T1000 (cell line): ENCODE data around the gene TST.

Experiments used
- DNase-seq: peaks from one replicate; lab custom pipeline; 2025; ENCODE audit warnings: mixed read lengths; lab: John Stamatoyannopoulos, UW

The TST gene

DNA sequence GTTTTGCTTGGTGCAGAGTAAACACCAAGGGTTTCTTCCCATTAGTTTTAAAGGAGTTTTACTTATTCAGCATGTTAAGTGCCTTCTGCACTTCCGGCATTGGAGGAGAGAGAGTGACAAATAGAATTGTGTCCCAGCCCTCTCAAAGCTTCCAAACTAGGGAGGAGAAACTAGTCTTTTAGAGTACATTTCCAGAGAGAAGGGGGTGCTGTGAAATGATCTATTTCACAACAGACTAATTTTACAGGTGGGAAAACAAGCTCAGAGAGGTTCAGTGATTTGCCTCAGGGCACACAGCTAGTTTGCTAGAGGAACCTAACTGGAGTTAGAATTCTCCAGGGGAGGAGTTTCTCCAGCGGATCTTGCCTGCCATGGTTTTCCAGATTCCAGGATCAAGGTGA, 12.9 kb upstream of the TST start:
- DNase-seq: no peak

DNA sequence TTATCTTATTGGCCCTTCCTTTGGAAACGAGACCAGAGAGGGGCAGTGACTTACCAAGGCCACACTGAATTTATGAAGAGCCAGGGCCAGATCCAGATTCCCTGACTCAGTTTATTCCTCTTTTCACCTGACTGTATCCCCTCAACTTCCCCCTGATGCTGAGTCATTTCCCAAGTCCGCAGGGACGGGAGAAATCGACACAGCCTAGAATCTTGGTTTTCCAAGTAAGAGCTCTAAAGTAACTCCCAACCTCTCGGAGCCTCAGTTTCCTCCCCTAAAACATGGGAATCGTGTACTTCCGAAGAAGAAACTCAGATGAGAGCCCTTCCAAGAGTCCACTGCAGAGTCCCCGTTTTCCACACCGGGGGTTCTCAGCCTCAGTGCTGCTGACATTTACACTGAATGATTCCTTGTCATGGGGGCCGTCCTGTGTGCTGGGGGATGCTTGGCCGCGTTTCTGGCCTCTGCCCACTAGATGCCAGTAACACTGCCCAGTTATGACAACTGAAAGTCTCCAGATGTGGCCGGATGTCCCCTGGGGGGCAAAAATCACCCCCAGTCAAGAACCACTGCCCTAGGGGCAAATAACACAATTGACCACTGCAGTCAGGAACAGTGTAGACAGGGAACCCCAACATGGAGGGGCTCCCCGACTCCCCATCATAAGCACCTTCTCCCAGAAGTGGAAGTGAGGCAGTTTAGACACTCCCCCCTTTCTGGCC, 11.5 kb upstream of the TST start:
- no peak for DNase-seq

DNA sequence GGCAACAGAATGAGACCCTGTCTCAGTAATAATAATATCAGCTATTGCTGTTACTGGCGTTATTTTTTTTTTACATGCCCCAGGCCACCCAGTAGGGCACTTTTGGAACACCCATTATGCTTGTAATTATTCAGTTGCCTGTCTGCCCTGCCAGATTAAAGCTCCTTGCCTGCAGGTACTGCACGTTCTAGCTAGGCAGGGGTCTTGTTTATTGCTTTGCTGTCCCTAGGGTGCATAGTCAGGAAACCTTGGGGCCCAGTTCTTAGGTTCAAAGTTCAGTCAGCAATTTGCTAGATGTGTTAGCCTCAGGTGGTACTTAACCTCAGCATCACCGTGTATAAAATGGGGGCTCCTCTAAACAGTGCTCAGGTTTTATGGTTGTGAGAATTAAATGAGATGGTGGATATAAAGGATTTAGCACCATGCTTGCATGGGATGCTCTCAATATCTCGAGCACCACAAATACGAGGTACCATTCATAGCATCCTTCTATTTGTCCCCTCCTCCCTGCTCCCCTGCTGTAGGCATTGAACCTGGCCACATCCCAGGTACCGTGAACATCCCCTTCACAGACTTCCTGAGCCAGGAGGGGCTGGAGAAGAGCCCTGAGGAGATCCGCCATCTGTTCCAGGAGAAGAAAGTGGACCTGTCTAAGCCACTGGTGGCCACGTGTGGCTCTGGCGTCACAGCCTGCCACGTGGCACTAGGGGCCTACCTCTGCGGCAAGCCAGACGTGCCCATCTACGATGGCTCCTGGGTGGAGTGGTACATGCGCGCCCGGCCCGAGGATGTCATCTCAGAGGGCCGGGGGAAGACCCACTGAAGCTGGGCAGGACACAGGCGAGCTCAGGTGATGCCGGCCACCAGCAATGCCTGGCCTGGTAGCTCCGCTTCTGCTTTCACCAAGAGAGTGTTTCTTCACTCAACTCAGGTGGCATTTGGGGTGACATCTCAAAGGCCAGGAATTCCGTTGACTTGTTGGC, 9.7 kb upstream of the TST start:
- no peak for DNase-seq

DNA sequence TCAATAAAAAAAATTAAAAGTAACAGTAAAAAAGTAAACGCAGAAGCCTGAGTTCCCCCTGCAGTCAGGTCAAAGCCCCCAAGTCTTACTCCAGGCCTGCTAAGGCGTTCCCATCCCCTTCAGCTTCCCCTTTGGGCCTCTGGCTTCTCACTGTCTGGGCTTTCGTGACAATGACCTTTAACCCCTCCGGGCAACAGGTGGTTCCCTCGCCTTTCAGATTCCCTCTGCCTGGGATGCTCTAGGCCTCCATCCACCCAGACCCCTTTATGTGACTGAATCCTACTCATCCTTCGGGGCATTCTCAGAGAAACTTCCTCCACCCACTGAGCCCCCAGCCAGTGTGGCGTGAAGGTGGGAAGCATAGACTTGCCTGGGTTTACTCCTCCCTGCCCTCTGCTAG, 8.3 kb upstream of the TST start:
- DNase-seq: no peak

DNA sequence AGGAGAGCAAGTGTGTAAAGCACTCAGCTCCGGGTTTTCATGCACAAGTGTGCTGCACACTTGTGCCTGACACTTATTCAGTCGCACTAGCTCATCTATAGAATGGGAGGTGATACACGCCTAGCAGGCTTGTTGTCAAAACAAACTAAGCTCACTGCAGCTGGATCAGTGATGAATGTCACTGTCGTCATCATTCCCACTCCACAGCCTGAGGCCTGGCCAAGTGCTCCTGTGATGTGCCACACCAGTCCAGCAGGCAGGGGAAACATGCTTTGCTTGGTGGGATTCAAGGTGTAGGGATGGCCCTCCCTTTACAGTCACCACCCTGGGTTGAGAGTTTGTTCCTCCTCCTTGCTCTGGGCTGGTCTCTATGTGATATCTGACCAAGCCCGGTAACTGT, 7.1 kb upstream of the TST start:
- DNase-seq: no peak

DNA sequence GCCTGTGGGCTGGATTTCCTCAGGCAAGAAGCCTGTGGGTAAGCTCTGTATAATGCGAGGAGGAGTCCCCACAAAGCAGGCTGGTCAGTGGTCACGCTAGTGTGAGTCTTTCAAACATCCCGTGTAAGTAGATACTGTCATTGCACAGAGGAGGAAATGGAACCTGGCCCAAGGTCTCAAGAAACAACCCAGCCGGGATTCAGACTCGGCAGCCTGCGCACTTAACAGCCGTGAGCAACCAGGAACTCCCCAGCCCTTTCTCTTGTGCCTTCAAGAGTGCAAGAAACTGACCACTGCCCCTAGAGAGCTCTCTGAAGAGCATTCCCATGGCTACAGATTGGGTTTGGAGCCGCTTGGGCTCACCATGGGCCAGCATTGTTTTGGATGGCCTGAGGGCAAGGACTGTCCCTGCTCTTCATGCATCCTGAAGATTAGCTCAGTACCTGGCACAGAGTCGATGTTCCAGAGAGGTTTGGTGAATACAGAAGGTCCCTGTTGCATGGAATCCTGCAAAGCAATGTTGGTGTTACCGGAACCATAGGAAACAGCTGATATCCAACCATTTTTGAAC, 6.3 kb upstream of the TST start:
- DNase-seq: no peak

DNA sequence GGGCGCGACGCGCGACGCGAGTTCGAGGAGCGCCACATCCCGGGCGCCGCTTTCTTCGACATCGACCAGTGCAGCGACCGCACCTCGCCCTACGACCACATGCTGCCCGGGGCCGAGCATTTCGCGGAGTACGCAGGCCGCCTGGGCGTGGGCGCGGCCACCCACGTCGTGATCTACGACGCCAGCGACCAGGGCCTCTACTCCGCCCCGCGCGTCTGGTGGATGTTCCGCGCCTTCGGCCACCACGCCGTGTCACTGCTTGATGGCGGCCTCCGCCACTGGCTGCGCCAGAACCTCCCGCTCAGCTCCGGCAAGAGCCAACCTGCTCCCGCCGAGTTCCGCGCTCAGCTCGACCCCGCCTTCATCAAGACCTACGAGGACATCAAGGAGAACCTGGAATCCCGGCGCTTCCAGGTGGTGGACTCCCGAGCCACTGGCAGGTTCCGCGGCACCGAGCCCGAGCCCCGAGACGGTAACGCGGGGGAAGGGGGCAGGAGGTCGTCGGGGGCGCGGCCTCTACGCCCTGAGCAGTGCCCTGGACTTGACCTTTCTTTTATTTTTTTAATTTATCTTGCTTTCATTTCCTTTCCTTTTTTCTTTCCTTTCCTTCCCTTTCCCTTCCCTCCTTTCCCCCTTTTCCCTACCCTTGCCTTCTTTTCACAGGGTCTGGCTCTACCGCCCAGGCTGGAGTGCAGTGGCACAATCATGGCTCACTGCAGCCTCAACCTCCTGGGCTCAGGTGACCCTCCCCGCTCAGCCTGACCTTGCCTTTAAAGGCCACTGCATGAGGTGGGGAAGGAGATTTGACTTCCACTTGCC, 5.3 kb upstream of the TST start:
- DNase-seq: no peak

DNA sequence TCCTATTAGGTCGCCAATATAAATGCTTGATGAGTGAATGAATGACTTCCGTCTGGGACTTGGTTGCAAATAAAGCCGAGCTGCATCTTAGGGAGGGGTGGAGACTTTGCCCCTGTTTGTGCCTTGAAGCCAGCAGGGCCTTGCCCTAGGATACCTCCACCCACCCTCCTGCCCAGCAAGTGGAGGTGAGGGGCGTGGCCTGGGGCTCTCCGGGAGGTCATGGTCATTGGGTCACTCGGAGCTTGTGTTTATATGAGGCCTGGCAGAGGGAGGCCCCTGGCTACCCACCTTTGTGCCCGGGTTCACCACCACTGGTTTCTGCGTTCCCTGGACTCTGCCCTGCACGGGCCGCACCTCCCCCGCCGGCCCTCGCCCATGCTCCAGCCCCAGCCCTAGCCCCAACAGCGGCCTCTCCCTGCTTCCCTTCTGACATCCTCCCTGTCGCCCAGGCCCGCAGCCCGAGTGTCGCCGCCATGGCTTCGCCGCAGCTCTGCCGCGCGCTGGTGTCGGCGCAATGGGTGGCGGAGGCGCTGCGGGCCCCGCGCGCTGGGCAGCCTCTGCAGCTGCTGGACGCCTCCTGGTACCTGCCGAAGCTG, 4.6 kb upstream of the TST start:
- no peak for DNase-seq

DNA sequence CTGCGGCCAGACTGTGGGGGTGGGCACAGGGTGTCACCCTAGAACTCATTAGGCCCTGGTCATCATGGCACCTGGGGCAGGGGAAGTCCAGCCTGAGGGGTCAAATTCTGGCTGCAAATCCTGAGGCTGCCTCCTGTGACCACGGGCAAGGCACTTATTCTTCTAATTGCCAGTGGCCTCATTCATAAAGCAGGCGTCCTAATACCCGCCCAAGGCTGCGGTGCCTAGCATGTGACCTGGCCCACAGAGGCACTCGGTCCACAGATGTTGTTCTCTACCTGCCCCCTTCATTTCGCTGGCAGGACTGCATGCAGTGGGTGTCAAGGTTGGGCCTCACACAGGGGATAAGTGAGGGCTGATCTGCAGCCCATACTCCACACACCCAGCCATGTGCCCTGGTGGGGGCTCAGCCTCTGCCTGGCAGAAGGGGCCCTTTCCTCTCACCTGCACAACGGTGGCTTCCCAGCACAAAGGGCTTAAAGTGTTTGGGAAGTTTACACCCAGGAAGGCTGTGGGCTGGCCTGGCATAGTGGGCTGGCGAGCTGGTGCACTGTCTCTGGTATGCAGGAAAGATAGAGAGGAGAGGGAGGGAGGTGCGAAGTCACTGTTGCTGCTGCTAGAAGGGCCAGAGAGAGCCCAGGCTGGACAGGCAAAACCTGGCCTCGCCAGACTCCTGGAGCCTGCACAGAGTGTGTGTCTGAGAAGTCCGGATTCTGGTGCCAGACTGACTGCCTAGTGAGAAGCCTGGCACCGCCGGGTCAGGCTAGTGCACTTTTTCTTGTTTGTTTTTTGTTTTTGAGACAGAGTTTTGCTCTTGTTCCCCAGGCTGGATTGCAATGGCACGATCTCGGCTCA, 3.5 kb upstream of the TST start:
- no peak for DNase-seq

DNA sequence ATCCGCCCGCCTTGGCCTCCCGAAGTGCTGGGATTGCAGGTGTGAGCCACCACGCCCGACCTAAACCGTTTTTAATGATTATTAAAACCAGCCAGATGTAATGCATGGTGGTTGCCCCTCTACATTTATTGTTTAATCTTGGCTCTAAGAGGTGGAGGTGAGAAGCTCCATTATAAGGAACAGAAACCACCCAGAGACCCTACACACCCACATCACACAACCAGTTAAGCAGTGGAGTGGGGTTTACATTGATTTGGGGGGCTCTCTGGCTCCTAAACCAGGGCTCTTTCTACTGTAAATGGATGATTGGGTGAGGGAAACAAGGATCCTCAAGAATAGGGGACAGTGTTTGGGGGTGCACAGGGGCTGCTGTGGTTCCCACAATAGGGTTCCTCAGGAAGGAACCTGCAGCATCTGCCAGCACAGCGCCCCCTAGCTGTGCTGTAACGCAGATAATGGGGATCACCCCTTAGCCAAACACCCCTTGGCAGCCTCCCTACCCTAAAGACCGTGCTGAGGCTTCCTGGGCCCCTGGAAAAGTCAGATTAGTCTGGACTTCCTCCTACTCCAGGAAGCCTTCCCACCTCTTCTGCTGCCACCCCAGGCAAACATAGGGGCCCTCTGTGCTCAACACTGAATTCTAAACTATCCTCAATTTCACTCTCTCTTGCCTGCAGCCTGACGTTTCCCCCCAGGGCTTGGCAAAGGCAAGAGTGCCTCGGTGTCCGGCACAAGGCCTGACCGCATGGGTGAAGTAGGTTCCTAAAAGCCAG, 2.6 kb upstream of the TST start:
- no peak for DNase-seq

DNA sequence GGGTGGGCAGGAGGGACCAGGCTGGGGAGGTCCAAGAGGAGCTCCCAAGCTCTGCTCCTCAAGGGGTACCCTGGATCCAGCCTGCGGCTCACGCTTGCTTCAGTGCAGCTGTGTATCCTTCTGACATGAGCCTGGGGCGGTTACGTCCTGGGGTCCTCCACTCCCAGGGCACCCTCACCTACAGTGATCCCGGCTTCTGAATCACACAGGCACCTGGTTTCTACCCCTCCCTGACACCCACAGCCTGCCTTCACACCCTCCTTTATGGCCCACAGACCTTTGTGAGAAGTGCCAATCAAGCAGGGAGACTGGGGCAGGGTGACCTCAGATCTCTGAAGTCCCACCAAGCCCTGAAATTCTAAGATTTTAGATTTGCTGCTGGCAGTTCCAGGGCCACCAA, 1.8 kb upstream of the TST start:
- DNase-seq: no peak

DNA sequence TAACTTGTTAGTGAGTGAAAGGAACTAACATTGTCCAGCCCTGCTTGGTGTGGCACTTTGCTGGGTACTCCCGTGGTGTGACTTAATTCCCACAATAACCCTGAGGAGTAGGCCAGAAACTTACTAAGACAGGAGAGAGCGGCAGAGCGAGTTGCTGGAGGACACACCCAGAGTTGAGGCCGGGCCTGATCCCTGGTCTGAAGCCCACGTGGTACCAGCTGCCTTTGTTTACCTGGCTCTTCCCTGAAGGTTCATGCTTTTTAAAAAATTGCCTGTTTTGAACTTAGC, 889 bp upstream of the TST start:
- no peak for DNase-seq

DNA sequence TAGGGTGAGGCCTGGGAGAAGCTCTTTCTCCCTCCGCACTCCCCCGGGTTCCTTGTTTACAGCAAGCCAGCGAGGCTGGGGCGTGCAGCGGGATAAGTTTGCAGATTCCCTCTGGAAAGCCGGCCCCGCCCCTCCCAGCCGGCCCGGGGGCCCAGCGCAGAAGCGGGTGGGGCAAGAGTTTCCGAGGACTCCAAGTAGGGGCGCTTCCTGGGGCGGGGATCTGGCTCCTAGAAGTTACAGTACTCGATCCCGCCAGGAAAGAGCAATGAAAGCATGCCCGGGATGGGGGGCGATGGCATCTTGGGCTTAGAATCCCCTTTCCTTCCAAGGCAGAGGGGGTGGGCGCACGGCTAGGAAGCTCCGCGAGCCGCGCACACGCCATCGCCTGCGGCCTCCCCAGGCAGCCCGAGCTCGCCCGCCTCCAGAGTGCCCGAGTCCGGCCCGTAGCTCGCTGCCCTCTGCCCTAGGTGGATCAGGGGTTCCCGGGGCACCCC, 385 bp downstream of the TST start:
- no peak for DNase-seq

DNA sequence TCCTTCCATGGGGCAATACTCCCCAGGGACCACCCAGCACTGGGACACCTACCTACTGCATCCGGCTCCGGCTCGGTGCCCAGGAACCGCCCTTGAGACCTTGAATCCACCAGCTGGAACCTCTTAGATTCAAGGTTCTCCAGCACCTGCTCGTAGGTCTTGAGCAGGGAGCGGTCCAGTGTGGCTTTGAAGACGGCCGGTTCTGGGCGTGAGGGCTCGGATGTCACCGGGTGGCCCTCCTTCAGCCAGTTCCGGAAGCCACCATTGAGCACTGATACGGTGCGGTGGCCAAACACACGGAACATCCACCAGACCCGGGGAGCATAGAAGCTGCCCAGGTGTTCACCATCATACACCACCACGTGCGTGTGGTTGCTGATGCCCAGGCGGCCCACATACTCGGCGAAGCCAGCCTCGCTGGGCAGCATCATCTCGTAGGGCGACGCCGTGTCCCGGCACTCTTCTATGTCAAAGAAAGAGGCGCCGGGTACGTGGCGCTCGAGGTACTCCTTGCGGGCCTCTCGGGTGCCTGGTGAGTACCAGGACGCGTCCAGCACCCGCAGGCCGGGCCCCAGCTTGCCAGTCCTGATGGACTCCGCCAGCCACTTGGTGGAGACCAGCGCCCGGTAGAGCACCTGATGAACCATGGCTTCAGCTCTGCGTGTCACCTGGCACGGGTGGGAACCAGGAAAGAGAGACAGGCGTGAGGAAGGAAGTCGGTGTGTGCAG, 997 bp downstream of the TST start:
- no peak for DNase-seq

DNA sequence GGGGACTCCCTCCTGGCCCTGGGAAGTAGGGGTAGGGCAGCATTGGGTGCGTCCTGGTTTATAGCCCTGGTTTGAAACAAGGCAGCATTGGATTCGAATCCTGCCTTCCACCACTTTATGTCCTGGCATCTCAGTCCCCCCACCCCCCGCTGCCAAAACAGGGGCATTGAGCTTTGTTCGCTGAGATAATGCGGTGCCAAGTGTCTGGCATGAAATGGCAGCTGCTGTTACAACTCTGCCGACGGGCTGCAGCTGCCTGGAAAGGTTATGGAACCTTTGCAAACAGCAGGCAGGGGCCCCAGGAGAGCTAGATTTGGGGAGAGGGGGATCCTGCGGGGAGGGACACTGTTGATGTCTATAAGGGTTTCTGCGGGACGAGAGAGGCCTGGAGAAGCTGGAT, 1.9 kb downstream of the TST start:
- DNase-seq: no peak

DNA sequence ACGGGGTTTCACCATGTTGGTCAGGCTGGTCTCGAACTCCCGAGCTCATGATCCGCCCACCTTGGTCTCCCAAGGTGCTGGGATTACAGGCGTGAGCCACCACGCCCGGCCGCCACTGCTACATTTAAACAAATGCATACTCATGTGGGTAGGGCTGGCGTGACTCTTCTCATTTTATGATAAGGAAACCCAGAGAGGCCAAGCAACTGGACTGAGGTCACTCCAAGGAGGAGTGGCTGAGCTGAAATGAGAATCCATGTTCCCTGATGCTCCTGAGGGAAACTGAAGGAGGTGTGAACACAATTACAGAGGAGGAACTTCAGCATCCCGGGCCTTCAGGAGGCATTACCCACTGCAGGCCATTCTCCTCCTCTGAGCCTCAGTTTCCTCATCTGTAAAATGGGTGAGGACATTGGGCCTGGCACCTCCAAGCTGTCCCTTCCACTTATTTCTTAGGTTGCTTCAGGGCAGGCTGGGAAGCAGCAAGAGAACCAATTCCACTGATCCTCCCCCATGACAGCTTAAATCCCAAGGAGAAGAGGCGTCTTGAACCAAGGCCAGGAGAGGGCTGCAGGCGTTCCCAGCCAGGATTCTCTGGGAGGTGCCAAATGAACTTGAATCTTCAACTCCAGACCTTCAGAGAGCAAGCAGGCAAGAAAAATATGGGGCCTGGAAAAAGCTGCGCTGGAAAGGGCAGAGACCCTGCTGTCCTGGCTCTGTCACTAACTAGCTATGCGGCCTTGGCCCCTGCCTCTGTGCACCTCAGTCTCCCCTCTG, 2.9 kb downstream of the TST start:
- DNase-seq: no peak

DNA sequence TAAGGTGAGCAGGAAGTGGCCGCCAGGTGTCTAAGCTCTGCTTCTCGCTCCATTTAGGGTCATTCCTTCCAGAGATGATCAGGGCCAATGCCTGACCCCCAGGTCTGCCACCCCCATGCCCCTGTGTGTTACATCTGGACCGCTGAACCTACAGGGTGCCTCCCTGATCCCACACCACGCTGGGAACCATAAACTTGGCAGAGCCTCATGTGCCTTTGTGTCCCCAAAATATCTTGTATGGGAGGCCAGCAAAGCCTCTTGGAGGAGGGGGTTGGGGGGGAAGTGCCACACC, 3.7 kb downstream of the TST start:
- DNase-seq: no peak

DNA sequence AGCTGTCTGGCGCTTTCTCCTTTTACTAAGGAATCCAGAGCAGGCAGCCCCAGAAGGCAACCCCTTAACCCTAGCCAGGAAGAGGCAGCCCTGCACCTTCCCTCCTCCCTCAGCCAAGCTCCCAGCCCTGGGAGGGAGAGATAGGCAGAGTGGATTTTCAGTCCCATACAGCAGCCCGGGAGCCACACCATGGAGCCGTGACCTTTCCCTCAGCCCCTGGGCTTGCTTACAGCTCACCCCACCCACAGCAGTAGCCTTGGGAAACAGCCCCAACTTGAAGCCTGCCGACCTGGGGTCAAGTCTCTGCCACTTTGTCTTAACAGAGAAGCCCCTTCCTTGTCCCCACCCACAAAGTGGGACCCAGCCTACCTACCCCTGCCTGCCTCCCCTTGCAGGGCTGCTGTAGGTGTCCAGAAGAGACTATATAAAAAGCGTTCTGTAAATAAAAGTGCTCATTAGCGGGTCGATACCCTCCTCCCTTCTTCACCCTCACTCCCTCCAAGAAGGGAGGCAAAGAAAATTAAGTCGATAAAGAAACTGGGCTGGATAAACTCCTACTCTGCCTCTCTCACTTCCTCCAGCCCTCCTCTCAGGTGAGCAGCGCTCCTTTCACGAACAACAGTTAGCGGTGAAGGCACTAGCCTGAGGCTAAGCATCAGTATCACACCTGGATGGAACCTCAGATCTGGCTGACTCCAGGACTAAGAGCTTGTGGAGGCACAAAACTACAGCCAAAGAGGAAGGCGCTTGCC, 4.2 kb downstream of the TST start:
- DNase-seq: no peak
